Stimulated activated CD8-positive, alpha-beta memory T cell treated with anti-CD3 and anti-CD28 coated beads, Interleukin-12 subunit alpha, Interleukin-12 subunit beta, amount 100 ng/mL, for 1 hour (primary cell): ENCODE measurements around the gene SLC30A5.
"Not testable (repeated sequence)": the region's sequence is repeated elsewhere in the genome, so short reads cannot be mapped to it uniquely, and the experiment has no call there.

ENCODE experiments used
- DNase-seq: peaks from one replicate; pipeline ENCODE4 v3.0.0-alpha.2; 2020; ENCODE audit warnings: low read depth

The SLC30A5 gene

GRCh38 chr5:69105996-69106906 is 12.4 kb downstream of the SLC30A5 start:
- DNase-seq = no peak

- not testable (repeated sequence) for DNase-seq
Measured at GRCh38 chr5:69108367-69108766, 14.6 kb downstream of the SLC30A5 start.

GRCh38 chr5:69113851-69114250 is 20.0 kb downstream of the SLC30A5 start:
- DNase-seq = no peak

- DNase-seq = no peak
Measured at GRCh38 chr5:69115526-69115925, 21.7 kb downstream of the SLC30A5 start.

GRCh38 chr5:69129413-69129812 is 35.6 kb downstream of the SLC30A5 start:
- DNase-seq = no peak

- DNase-seq = no peak
Measured at GRCh38 chr5:69130241-69130640, 36.4 kb downstream of the SLC30A5 start.

- DNase-seq = no peak
Measured at GRCh38 chr5:69131304-69131703, 37.5 kb downstream of the SLC30A5 start.

GRCh38 chr5:69134126-69134525 is 40.3 kb downstream of the SLC30A5 start:
- no peak for DNase-seq

- no peak for DNase-seq
Measured at GRCh38 chr5:69136293-69136692, 42.5 kb downstream of the SLC30A5 start.

- not testable (repeated sequence) for DNase-seq
Measured at GRCh38 chr5:69137208-69137607, 43.4 kb downstream of the SLC30A5 start.

GRCh38 chr5:69137807-69138206 is 44.0 kb downstream of the SLC30A5 start:
- DNase-seq = no peak

GRCh38 chr5:69138766-69139165 is 45.0 kb downstream of the SLC30A5 start:
- DNase-seq = no peak

- not testable (repeated sequence) for DNase-seq
Measured at GRCh38 chr5:69140239-69140638, 46.4 kb downstream of the SLC30A5 start.

- DNase-seq = no peak
Measured at GRCh38 chr5:69140827-69141226, 47.0 kb downstream of the SLC30A5 start.

GRCh38 chr5:69148576-69148975 is 54.8 kb downstream of the SLC30A5 start:
- DNase-seq = not testable (repeated sequence)

- DNase-seq = no peak
Measured at GRCh38 chr5:69148981-69149675, 55.3 kb downstream of the SLC30A5 start.

- no peak for DNase-seq
Measured at GRCh38 chr5:69149676-69150010, 55.8 kb downstream of the SLC30A5 start.

- no peak for DNase-seq
Measured at GRCh38 chr5:69152731-69153130, 58.9 kb downstream of the SLC30A5 start.

- DNase-seq = no peak
Measured at GRCh38 chr5:69156456-69156855, 62.6 kb downstream of the SLC30A5 start.

GRCh38 chr5:69158039-69158438 is 64.2 kb downstream of the SLC30A5 start:
- DNase-seq = no peak

- no peak for DNase-seq
Measured at GRCh38 chr5:69160651-69161050, 66.8 kb downstream of the SLC30A5 start.

GRCh38 chr5:69166686-69167492 is 73.1 kb downstream of the SLC30A5 start, which contains the start of gene CCNB1:
CCNB1 (plus strand) TSS chr5:69167150; CDS start chr5:69167263, 113 bp downstream.
- DNase-seq = peak; percentile 95
